GM18517 (cell line): ENCODE data around the gene DBH.
"Not testable (repeated sequence)": the region's sequence is repeated elsewhere in the genome, so short reads cannot be mapped to it uniquely, and the experiment has no call there.

Source experiments
- ATAC-seq: cut with Tn5 transposase; IDR thresholded peaks from one replicate; pipeline ENCODE4 v1.9.1; 2021; ENCODE audit warnings: mild to moderate bottlenecking, moderate library complexity; ENCODE audit not compliant: unreplicated experiment

DBH gene

GRCh38 chr9:133619791-133620190, 16.4 kb upstream of the DBH start:
- ATAC-seq: no peak

- ATAC-seq: no peak
Measured at GRCh38 chr9:133621725-133622267, 14.4 kb upstream of the DBH start.

GRCh38 chr9:133622555-133622954, 13.6 kb upstream of the DBH start:
- no peak for ATAC-seq

- not testable (repeated sequence) for ATAC-seq
Measured at GRCh38 chr9:133626008-133626407, 10.2 kb upstream of the DBH start.

- no peak for ATAC-seq
Measured at GRCh38 chr9:133627341-133627740, 8.8 kb upstream of the DBH start.

- ATAC-seq: no peak
Measured at GRCh38 chr9:133628766-133629165, 7.4 kb upstream of the DBH start.

GRCh38 chr9:133629221-133630110, 6.7 kb upstream of the DBH start:
- no peak for ATAC-seq

- no peak for ATAC-seq
Measured at GRCh38 chr9:133631111-133631510, 5.1 kb upstream of the DBH start.

- no peak for ATAC-seq
Measured at GRCh38 chr9:133632806-133633680, 3.1 kb upstream of the DBH start.

GRCh38 chr9:133633681-133634080, 2.5 kb upstream of the DBH start:
- ATAC-seq: no peak

GRCh38 chr9:133634081-133634691, 2.0 kb upstream of the DBH start:
- ATAC-seq: no peak

GRCh38 chr9:133635098-133635497, 1.1 kb upstream of the DBH start:
- no peak for ATAC-seq

- no peak for ATAC-seq
Measured at GRCh38 chr9:133636902-133637301, 739 bp downstream of the DBH start.

GRCh38 chr9:133637451-133638055, 1.4 kb downstream of the DBH start:
- ATAC-seq: no peak

- no peak for ATAC-seq
Measured at GRCh38 chr9:133638076-133638475, 1.9 kb downstream of the DBH start.

- ATAC-seq: no peak
Measured at GRCh38 chr9:133638711-133639110, 2.5 kb downstream of the DBH start.

GRCh38 chr9:133639613-133640012, 3.5 kb downstream of the DBH start:
- ATAC-seq: no peak

GRCh38 chr9:133640160-133640559, 4.0 kb downstream of the DBH start:
- ATAC-seq: no peak

GRCh38 chr9:133640580-133641395, 4.6 kb downstream of the DBH start:
- no peak for ATAC-seq

- ATAC-seq: no peak
Measured at GRCh38 chr9:133641396-133641655, 5.2 kb downstream of the DBH start.
